Stimulated activated CD4-positive, alpha-beta T cell treated with anti-CD3 and anti-CD28 coated beads, TNF-alpha, amount 100 ng/mL, for 24 hours (primary cell): Measurements from ENCODE around the gene PPP2R2B.
A peak's percentile ranks its signal among the peaks of the same experiment; 100 is the strongest.

Experiments used
- DNase-seq, 3 experiments: peaks; one replicate each; pipeline ENCODE4 v3.0.0-alpha.2; 2020; ENCODE audit warnings: low read depth in 3 of 3

The PPP2R2B gene

DNA sequence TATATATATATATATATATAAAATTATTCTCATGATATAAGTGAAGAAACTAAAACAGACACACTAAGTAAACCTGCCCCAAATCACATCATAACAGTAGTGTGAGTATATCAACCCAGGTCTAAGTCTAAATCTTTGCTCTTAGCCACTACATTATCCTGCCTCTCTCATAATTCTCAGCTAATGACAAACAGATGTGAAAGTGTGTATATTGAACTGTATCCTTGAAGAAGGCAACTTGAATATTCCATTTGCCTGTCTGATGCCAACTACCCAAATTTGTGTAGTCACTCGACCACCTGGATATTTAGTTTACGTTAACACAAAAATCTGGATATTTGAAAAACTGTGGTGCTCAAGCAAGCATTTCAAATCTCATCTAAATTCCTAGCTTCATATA, 97.4 kb downstream of the PPP2R2B start:
- DNase-seq = no peak

DNA sequence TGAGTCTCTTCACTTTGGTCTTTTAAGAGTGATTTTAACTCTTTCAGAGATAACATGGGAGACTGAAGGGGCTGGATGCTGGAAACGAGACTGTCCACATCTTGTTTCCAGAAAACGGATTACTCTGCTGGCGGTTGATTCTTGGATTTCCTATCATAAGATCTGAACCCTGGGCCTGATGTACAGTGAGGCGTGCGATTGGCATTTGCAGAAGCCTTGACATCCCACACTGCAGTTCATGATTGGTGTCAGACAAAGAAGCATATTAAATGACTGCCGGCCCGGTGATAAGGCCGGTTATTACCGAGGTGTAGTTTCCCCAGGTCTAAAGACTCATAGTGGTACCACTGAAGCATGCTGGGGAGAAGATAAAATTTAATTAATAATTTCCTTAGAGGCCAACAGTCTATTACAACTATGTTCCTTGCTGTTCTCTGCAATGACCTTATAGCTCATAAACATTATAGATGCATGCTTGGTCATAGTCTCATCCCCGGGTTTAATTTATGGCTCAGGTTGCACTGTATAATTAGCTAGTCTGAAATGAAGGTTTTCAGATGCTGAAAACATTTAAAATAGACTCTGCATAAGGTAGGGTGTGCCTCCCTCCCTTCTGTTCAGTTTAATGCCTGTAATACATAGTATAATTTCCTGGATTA, 99.2 kb downstream of the PPP2R2B start:
- DNase-seq = no peak

DNA sequence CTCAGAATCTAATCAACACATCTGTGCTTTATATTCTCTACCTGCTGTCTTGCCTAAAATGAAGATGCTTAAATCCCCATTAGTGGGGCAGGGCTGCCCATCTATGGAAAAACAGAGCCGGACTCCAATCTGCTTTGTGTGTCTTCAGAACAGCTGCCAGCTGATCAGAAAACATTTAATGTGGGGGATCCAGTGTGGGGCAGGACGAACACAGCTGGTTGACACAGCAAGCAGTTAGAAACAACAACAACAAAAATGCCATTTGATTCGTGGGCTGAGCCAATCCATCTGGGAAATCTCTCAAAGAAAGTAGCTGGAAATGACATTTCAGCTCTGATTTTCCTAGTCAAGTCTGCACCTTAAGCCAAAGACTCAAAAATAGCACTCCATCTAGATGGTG, 99.8 kb downstream of the PPP2R2B start:
- DNase-seq = no peak

DNA sequence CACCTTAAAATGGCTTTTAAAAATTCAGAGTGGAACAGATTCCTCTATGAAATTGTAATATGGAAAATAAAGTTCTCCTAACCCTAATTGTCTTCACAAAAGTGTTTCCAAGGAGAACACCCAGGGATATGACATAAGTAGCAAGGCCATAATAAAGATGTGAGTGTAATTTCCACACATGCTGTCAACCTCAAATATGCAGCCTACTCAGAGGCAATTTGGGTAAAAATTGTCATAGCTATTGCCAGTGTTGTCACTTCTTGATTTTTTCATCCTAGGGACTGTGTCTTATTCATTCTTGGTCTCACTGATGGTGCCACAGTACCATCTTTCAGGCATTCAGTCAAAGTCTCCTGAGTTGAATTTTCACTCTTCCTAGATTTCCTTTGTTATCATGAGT, 100.3 kb downstream of the PPP2R2B start:
- no peak for DNase-seq

DNA sequence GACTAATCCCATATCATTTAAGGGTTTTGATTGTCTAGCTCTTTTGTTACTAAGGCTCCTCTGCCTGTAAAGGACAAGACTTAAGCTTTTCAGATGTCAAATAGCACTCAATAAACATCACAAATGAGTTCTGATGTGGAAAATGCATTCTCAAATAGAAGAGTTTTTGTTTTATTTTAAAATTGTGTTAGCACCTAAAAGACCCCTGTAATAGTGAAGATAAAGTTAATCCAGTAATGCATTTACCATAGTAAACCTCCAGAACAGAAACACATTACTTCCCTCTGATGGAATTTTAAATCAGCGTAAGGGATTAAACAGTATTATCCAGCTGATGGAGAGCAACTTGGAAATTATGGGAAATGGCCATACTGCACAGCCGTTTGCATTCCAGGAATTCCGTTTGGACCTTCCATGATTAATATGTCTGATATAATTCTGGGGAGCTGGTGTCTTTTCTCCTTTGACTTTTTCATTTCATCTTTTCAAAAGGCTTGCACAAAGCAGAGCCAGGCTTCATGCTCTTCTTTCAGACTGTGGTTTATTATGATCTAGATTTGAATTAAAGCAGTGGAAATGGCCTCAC, 105.6 kb downstream of the PPP2R2B start:
- DNase-seq = no peak

DNA sequence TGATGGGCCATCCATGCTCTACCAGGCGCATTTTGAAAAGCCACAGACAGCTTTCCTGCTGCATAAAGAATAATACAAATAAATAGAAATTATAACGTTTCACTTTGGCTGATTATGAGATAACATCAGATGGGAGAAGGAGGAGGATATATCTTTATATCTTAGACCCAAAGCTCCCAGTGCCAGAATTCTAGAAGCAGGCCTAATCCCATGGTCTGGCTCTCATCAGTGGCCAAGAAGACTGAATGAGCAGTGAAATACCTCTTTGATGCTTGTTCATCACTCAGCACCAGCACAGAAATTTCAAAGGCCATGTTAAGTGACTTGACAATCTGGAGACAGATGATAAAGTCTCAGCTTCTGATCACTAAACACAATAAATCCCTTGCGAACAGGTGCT, 107.6 kb downstream of the PPP2R2B start:
- no peak for DNase-seq

DNA sequence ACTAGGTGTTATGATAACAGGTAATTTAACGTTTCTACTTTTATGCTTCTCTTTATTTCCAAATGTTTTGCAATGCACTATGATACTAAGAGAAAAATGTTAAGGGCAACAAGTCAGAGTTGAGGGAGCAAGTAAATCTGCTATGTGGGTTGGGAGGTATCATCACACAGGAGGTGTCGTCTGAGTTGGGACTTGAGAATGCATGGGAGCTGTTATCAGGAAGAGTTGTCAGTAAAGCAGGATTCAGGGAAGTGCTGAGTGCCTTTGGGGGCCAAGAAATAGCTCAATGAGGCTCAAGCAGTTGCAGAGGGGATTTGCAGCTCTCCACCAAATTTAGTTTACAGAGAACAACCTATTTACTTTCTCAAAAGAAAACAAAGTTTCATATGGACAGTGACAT, 108.0 kb downstream of the PPP2R2B start:
- no peak for DNase-seq

DNA sequence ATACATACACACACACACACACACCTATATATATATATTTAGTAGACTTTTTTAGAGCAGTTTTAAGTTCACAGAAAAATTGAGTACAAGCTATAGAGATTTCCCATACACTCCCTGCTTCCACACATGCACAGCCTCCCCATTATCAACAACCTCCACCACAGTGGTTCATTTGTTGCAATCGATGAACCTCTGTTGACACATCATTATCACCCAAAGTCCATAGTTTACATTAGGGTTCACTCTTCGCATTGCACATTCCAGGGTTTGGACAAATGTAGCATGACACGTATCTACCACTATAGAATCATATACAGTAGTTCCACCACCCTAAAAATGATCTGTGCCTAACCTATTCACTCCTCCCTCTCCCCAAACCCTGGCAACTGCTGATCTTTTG, 111.0 kb downstream of the PPP2R2B start:
- no peak for DNase-seq

DNA sequence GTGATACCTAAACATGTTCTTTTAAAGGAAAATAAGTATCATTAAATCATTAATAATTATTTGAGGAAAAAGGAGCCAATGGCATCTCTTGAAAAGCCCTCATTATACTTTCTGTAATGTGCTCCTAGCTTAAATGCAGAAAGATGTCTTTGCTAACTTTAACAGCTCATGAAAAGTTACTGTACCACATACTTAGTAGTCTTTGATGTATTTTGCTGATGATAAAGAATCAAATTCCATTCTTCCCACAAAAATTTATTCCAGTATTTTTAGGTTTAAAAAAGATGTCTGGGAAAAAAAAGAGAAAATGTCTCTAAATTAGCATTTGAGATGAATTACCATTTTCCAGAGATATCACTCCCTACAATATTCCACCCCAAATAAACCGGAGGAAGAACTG, 112.5 kb downstream of the PPP2R2B start:
- no peak for DNase-seq

DNA sequence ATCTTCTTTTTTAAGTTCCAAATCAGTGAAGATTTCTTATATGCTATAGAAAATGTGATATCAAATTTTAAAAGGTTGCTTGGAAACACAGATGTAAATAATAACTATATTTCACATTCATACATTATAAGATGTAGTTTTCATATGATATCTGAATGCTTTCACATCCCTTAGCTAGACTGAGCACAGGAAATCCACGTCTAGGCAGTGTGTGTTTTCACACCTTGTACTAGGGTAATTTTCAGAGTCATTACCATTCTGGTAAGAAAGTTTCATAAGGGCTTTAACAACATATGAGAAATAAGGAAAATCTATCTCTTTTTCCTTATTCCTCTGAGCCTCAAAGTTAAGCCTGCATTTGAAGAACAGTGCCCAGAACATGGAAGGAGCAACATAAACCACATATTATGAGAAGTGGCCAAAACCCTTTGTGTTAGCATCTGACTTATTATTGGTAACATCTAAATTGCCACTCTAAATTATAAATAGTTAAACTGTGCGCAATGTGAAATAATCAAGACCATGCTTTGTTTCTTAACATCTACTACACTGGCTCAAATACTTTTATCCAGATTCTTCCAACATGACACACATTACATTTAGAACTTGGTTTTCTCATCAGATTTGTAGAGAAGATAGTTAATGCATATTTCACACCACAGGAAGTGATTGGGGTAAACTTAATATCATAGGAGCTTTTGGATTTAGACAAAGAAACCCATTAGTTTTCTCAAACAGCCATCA, 113.3 kb downstream of the PPP2R2B start:
- no peak for DNase-seq

DNA sequence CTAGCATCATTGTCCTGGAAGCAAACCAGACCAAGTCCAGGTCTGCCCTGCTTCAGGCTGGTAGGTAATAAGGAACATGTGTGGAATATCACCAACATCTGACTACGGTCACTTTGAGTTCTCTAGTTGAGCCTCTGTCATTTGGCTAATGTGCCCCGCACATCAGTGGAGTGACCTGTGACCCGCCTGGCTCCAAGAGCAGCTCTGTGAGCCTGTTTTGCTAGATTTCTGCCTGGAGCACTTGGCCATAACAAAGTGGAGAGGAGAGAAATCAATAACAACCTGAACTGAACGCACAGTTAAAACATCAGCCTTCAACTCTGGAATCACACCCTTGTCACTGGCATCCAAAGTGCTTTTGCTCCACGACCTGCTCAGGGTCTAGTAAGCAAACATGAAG, 115.7 kb downstream of the PPP2R2B start:
- DNase-seq = no peak

DNA sequence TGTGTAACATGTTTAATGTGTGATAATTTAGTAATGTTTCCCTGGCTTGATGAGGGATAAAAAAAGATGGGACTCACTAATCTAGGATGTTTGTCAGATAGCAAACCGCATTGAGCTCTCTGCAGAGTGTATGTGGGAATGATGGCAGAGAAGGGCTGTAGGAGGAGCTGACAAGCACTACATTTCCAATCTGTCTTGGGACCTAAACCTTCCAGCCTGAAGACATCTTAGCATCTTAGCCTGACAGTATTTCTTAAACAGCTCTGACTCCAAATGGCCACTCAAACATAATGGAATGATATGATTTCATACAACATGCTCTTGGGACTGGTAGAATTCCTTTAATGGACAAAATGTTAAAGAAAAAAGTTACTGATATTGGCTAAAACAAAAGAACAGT, 116.7 kb downstream of the PPP2R2B start:
- no peak for DNase-seq

DNA sequence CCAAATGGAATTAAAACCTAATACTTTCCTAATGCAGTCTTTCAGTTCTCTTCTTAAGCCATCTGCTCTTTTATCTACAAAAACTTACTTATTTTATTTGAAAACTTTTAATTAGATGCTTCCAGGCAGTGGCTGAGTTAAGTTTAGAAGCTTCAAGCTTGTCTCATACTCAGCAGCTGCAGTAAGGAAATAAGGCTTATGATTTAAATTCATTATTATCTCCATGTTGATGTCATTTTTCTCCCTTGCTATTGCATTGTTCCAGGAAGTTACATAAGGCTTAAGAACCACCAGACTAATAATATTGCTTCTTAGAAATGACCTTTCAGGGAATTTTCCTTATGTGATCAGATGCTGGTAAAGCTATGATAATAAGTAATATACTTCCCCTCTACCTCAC, 119.6 kb downstream of the PPP2R2B start:
- DNase-seq = no peak

DNA sequence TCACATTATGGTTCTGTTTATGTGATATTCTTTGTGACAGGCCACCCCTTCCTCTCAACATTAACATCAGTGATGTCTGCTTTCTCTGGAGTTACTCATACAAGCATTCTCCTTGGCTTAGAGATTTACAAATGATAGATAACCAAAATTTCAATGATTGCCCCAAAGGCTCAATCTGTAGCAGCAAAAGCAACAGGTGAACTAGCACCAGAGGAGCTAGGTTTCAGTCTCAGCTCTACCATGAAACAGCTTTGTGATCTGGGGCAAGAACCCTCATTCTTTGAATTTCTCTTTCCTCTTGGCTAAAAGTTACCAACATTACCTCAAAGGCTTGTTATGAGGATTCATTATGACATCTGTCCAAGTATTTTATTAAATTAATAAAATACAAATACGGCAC, 120.5 kb downstream of the PPP2R2B start:
- no peak for DNase-seq

DNA sequence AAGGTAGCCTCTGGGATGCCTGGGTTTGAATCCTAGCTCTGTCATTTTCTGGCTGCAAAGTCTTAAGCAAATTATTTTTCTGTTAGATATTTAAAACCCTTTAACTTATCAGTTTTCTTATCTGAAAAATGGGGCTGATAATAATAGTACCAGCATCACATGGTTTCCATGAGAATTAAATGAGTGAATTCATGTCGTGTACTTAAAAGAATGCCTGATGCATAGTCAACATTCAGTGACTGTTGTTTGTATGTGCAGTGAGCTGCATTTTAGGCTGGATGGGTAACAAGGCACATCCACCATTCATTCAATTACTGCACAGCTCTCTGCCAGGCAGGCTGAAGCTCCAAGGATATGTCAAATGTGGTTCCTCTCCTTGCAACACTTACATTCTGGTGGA, 122.0 kb downstream of the PPP2R2B start:
- DNase-seq = no peak

DNA sequence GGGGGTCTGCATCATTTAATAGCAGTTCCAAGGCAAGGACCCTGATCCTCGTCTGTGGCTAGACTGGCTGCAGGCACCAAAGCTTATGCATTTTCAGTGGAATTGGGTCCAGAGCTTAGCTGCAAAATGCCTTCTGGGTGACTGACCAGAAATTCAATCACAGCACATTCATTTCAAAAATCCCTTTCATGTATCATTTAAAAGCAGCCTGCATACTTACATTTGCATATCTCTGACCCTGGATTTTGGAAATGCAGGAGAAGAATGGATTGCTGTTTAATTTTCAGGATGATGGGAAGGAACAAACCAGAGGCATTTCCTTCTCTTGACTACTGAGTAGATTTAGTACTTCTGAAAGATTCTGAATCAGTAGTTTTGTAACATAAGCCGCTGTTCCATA, 122.8 kb downstream of the PPP2R2B start:
- no peak for DNase-seq

DNA sequence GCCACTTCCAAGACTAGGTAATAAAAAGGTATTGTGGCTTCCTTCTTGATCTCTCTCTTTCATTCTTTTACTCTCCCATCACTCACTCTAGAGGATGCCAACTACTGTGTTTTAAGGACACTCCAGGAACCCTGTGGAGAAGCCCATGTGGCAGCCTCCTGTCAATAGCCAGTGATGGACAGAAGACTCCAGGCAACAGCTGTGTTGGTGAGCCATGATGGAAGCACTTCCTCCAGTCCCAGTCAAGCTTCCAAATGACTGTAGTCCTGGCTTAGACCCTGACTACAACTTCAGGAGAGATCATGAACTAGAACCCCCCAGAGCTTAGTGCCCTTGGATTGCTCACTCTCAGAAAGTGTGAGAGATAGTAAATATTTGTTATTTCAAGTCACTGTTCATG, 123.9 kb downstream of the PPP2R2B start:
- no peak for DNase-seq

DNA sequence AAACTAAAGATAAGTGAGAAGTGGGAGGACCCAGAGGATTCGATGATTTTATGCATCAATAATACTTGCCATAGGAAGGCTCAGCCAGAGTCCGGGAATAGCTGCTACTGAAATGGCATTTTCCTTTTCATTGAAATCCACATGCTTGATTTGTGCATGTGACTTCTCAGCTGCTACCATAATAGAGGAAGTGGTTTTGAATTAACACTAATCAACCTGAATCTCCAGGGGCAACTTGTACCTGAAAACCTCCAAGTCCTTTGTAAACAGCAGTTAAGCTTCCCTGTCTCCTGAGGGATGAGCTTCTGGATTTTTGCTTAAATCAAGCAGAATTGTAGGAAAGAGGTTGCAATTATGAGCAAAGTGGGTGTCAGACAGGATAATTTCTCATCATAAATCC, 124.9 kb downstream of the PPP2R2B start:
- no peak for DNase-seq

DNA sequence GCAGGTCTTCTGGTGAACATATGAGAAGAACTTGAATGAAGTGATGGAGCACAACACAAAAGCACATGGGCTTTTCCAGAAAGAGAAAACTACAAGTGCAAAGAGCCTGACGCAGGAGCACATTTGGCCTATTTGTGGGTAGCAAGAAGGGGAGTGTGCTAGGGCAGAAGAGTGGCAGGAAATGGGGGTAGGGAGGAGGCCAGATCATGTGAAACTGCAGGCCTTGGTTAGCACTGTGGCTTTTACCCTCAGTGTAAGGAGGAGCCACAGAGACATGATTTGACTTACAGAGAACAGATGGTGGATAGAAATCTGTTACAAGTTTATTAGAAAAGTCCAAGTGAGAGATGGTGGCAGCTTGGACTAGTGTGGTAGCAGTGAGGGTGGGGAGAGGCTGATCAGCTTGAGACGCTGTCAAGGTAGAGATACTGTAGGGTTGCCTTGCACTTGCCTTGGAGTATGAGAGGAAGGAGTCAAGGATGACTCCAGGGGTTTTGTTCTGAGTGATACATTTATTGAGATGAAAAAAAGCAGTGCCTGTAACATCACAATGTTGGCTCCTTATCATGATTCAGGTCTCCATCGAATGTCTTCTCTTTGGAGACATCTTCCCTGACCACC, 126.7 kb downstream of the PPP2R2B start:
- DNase-seq = peak in 2 of 3 experiments; percentile 4 to 19

DNA sequence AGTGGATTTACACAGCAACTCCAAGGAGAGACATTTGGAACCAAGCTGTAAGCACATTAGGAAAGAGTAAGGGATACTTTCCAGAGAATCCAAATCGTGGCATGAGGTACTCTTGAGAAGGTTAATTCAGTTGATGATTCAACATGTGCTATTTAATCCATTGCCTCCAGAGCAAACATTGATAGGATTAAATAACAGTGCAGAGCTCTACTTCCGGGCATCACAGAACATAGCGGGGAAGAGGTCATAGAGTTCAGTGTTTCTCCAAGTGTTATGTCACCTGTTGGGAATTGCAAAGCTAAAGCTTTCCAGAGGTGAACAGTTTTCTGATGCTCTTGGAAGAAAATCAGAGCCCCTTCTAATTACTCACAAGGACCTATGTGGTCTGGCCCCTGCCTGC, 127.5 kb downstream of the PPP2R2B start:
- no peak for DNase-seq

DNA sequence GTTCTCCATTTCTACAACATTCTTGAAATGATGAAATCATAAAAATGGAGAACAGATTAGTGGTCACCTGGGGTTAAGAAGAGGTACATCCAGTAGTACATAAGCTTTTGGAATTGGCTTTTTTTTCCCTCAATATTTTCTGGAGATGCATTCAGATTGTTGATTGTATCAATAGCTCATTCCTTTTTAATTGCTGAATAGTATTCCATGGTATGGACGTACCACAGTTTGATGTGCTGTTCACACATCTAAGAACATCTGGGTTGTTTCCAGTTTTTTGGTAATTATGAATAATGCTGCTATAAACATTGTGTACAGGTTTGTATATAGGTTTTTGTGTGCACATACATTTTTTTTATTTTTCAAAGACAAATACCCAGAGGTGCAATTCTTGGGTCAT, 130.0 kb downstream of the PPP2R2B start:
- no peak for DNase-seq

DNA sequence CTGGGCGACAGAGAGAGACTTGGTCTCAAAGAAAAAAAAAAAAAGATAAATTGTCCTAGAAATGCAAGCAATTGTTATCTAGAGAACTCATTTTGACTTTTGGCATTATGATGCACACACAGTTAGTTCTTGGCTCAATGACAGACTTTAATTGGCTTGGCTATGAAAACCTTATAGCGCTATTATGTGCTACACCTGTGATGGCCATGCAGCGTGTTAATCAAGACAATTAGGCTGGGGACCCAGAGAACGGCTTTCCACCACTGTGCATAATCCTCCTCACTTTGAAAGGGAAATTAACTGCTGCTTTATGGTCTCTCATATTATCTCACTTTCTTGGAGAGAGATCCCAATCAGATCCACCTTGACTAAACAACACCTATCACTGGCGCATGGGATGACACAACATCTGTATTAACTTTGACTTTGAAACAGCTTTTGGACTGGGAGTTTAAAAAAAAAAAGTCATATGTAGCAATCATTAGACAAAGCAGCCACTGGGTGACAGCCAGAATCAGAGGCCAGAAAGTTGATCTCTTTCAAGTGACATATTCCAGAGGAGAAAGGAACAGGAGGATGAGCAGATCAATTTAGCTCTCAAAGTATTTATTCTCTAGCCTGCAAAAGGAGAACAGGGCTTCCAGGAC, 132.5 kb downstream of the PPP2R2B start:
- DNase-seq = no peak
